RWPE1 (cell line): ENCODE measurements around the gene TMEM260.
A peak's percentile ranks its signal among the peaks of the same experiment; 100 is the strongest.

Experiments used
- CTCF ChIA-PET: fragments of 350-600 bp; sonication (Branson Sonifier 250); formaldehyde crosslinking; extraction: SDS; loops from one replicate; lab custom pipeline; 2021; lab: Yijun Ruan, JAX
- POLR2A ChIA-PET: fragments of 400-600 bp; formaldehyde crosslinking; extraction: SDS; loops from one replicate; lab custom pipeline; 2020; ENCODE audit warnings: antibody characterized with exemption; ENCODE audit not compliant: low non-redundant PET; lab: Yijun Ruan, JAX
- DNase-seq: peaks from one replicate; pipeline ENCODE4 v3.0.0; 2012; ENCODE audit warnings: low spot score
- H3K27ac ChIP-seq: fragments of 450-650 bp; 2 replicates; pipeline ENCODE4 v1.5.1; 2017
- TF ChIP-seq, protein P1 (sequence below): fragments of 450-650 bp; conservative IDR thresholded peaks from 2 replicates; pipeline ENCODE4 v1.5.1; 2017; ENCODE audit warnings: low read depth, mild to moderate bottlenecking

Gene TMEM260

GRCh38 chr14:56552615-56553014 is 27.0 kb upstream of the TMEM260 start:
- H3K27ac ChIP-seq, result no peak overlapping the region
- ChIA-PET POLR2A (no interaction called here), CTCF (no interaction called here)
- TF ChIP-seq, protein P1, sequence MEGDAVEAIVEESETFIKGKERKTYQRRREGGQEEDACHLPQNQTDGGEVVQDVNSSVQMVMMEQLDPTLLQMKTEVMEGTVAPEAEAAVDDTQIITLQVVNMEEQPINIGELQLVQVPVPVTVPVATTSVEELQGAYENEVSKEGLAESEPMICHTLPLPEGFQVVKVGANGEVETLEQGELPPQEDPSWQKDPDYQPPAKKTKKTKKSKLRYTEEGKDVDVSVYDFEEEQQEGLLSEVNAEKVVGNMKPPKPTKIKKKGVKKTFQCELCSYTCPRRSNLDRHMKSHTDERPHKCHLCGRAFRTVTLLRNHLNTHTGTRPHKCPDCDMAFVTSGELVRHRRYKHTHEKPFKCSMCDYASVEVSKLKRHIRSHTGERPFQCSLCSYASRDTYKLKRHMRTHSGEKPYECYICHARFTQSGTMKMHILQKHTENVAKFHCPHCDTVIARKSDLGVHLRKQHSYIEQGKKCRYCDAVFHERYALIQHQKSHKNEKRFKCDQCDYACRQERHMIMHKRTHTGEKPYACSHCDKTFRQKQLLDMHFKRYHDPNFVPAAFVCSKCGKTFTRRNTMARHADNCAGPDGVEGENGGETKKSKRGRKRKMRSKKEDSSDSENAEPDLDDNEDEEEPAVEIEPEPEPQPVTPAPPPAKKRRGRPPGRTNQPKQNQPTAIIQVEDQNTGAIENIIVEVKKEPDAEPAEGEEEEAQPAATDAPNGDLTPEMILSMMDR, result no peak
- no peak for DNase-seq

- ChIA-PET POLR2A (interaction anchor here (0.5 kb wide), 1 partner anchor 746 kb away, joined by 3 read pairs; no protein-coding TSS in a partner anchor), CTCF (no interaction called here)
- TF ChIP-seq, protein P1, result no peak
- DNase-seq, result no peak
- H3K27ac ChIP-seq, result no peak overlapping the region
Measured at GRCh38 chr14:56554301-56554700, 25.3 kb upstream of the TMEM260 start.

DNA sequence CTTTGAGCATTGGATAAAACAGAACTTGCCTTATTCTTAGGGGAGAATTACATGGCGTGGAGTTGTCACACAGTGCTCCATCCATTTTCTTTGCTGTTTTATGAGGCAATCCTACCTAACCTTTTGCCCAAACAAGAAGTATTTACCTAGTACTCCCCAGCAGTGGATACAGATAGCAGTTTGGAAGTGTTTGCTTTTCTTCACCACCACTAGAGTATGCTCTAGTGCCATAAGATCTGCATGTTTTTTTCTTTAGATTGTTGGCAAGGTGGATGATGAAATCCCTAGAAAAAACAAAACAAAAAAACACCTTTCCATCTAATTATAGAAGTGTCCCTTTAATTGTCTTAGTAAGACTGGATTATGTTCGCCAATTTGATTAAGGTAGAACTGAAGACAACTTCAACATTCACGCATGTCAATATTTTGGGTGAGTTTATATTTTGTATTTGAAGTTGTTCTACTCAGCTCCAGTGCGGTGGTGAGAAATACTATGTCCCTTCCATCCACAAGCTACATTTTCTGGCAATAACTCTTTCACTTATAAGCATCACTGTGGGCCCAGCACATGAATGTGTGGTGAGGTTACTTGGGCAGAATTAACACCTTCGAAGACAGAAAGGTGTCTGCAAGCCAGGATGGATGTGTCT is 23.6 kb upstream of the TMEM260 start:
- POLR2A ChIA-PET, result no interaction called here
- no peak overlapping the region for H3K27ac ChIP-seq
- DNase-seq, result peak; percentile 52
- CTCF ChIA-PET, result interaction anchor here (0.7 kb wide), 1 partner anchor 31 kb away, joined by 3 read pairs; no protein-coding TSS in a partner anchor
- TF ChIP-seq, protein P1, result peak; percentile 55

DNA sequence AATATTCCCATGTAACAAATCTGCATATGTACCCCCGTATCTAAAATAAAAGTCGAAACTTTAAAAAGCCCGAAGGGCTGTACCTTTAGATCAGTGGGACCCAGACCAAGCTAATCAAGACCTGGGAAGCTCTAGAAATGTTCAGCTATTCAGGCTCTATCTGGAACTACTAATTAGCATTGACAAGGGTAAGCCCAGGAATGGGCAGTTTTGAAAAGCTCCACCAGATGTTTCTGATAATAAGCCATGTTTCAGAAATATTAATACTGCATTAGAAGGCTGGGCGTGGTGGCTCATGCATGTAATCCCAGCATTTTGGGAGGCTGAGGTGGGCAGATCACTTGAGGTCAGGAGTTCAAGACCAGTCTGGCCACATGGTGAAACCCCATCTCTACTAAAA is 20.4 kb upstream of the TMEM260 start:
- POLR2A ChIA-PET, result interaction anchor here (0.5 kb wide), 1 partner anchor 279 kb away, joined by 4 read pairs; no protein-coding TSS in a partner anchor
- TF ChIP-seq, protein P1, result no peak
- H3K27ac ChIP-seq, result no peak overlapping the region
- CTCF ChIA-PET, result interaction anchor here (0.7 kb wide), 1 partner anchor 625 kb away, joined by 3 read pairs; no protein-coding TSS in a partner anchor
- DNase-seq, result no peak

GRCh38 chr14:56561606-56562005 is 18.0 kb upstream of the TMEM260 start:
- POLR2A ChIA-PET, result no interaction called here
- TF ChIP-seq, protein P1, result no peak
- DNase-seq, result no peak
- CTCF ChIA-PET, result no interaction called here
- no peak overlapping the region for H3K27ac ChIP-seq

GRCh38 chr14:56562883-56563282 is 16.7 kb upstream of the TMEM260 start:
- no peak overlapping the region for H3K27ac ChIP-seq
- ChIA-PET CTCF (no interaction called here), POLR2A (no interaction called here)
- TF ChIP-seq, protein P1, result no peak
- no peak for DNase-seq
